HEK293 (cell line): Measurements from ENCODE around the gene ODAD3.

Experiments used
- CTCF ChIA-PET: fragments of 350-600 bp; formaldehyde crosslinking; extraction: SDS; loops from one replicate; lab custom pipeline; 2021; ENCODE audit warnings: antibody characterized with exemption; lab: Yijun Ruan, JAX
- POLR2A ChIA-PET: fragments of 300-600 bp; formaldehyde crosslinking; extraction: SDS; loops from one replicate; lab custom pipeline; 2020; ENCODE audit warnings: antibody characterized with exemption, inconsistent platforms; lab: Yijun Ruan, JAX
- H3K27ac ChIP-seq: fragments of 200-500 bp; sonication (Bioruptor generic); 2 replicates; pipeline ENCODE4 v1.5.1; 2014; ENCODE audit warnings: low read depth, low read length, control low read depth, inconsistent platforms; ENCODE audit errors: extremely low read depth
- H3K36me3 ChIP-seq, 2 experiments: fragments of 200-500 bp in 1 of 2; sonication (Bioruptor generic) in 1 of 2; 1 replicate in 1 of 2; 2 replicates in 1 of 2; pipeline ENCODE4 v1.5.1; 2014 to 2017; ENCODE audit warnings: inconsistent platforms in 2 of 2, low read length in 2 of 2; ENCODE audit not compliant: control insufficient read depth in 2 of 2, insufficient read depth in 1 of 2
- H3K4me1 ChIP-seq: fragments of 200-500 bp; sonication (Bioruptor generic); 2 replicates; pipeline ENCODE4 v1.5.1; 2014; ENCODE audit warnings: mild to moderate bottlenecking, low read length, inconsistent platforms; ENCODE audit not compliant: control insufficient read depth, insufficient read depth
- H3K4me3 ChIP-seq: 2 replicates; pipeline ENCODE4 v1.5.1; 2011; ENCODE audit warnings: low read depth, mild to moderate bottlenecking, control low read depth, low read length, moderate library complexity
- H3K9me3 ChIP-seq: fragments of 200-500 bp; sonication (Bioruptor generic); 2 replicates; pipeline ENCODE4 v1.5.1; 2014; ENCODE audit warnings: low read depth, low read length, inconsistent platforms; ENCODE audit not compliant: control insufficient read depth, insufficient read depth
- EGR2 ChIP-seq: fragments of 450-650 bp; formaldehyde crosslinking; IDR thresholded peaks from 2 replicates; pipeline ENCODE4 v1.5.1; 2016; ENCODE audit warnings: low read depth, missing biosample characterization, missing genetic modification characterization
- GLI2 ChIP-seq: fragments of 450-650 bp; formaldehyde crosslinking; IDR thresholded peaks from 2 replicates; pipeline ENCODE4; 2017; ENCODE audit warnings: missing biosample characterization, missing genetic modification characterization, low read depth, borderline replicate concordance
- GLI4 ChIP-seq: fragments of 450-650 bp; formaldehyde crosslinking; IDR thresholded peaks from 2 replicates; pipeline ENCODE4 v1.5.1; 2016; ENCODE audit warnings: missing biosample characterization, missing genetic modification characterization
- GLIS2 ChIP-seq: fragments of 450-650 bp; formaldehyde crosslinking; IDR thresholded peaks from 2 replicates; pipeline ENCODE4 v1.5.1; 2016; ENCODE audit warnings: missing biosample characterization, missing genetic modification characterization
- HOXD13 ChIP-seq: sonication (generic); formaldehyde crosslinking; IDR thresholded peaks from 2 replicates; pipeline ENCODE4 v1.8.0; 2022; ENCODE audit warnings: missing genetic modification reagents, borderline replicate concordance
- KLF1 ChIP-seq: fragments of 450-650 bp; formaldehyde crosslinking; IDR thresholded peaks from 2 replicates; pipeline ENCODE4 v1.5.1; 2016; ENCODE audit warnings: missing biosample characterization, missing genetic modification characterization
- SALL2 ChIP-seq: fragments of 450-650 bp; formaldehyde crosslinking; IDR thresholded peaks from 2 replicates; pipeline ENCODE4 v1.5.0; 2017; ENCODE audit warnings: missing biosample characterization, mild to moderate bottlenecking, missing genetic modification characterization, borderline replicate concordance
- ZBTB7A ChIP-seq: fragments of 450-650 bp; formaldehyde crosslinking; IDR thresholded peaks from 2 replicates; pipeline ENCODE4 v1.5.1; 2016; ENCODE audit warnings: low read depth, missing biosample characterization, missing genetic modification characterization
- ZFP41 ChIP-seq: fragments of 450-650 bp; formaldehyde crosslinking; IDR thresholded peaks from 2 replicates; pipeline ENCODE4 v1.5.1; 2016; ENCODE audit warnings: missing biosample characterization, missing genetic modification characterization, borderline replicate concordance
- ZNF114 ChIP-seq: fragments of 450-650 bp; formaldehyde crosslinking; IDR thresholded peaks from 2 replicates; pipeline ENCODE4 v1.5.0; 2017; ENCODE audit warnings: missing biosample characterization, missing genetic modification characterization
- ZNF138 ChIP-seq: fragments of 450-650 bp; formaldehyde crosslinking; IDR thresholded peaks from 2 replicates; pipeline ENCODE4 v1.5.1; 2016; ENCODE audit warnings: missing biosample characterization, missing genetic modification characterization, borderline replicate concordance
- ZNF184 ChIP-seq: fragments of 450-650 bp; IDR thresholded peaks from 2 replicates; pipeline ENCODE4 v1.5.1; 2018; ENCODE audit warnings: missing biosample characterization, mild to moderate bottlenecking, missing genetic modification characterization
- ZNF19 ChIP-seq: fragments of 450-650 bp; formaldehyde crosslinking; IDR thresholded peaks from 2 replicates; pipeline ENCODE4; 2016; ENCODE audit warnings: missing biosample characterization, missing genetic modification characterization, low read depth
- ZNF221 ChIP-seq: fragments of 450-650 bp; formaldehyde crosslinking; IDR thresholded peaks from 2 replicates; pipeline ENCODE4 v1.5.1; 2017; ENCODE audit warnings: missing biosample characterization, missing genetic modification characterization, borderline replicate concordance
- ZNF266 ChIP-seq: fragments of 450-650 bp; formaldehyde crosslinking; IDR thresholded peaks from 2 replicates; pipeline ENCODE4 v1.5.1; 2016; ENCODE audit warnings: missing biosample characterization, missing genetic modification characterization, low read depth
- ZNF530 ChIP-seq: fragments of 450-650 bp; formaldehyde crosslinking; IDR thresholded peaks from 2 replicates; pipeline ENCODE4 v1.5.1; 2016; ENCODE audit warnings: low read depth, missing biosample characterization, missing genetic modification characterization
- ZNF654 ChIP-seq: fragments of 450-650 bp; formaldehyde crosslinking; IDR thresholded peaks from 2 replicates; pipeline ENCODE4 v1.5.1; 2016; ENCODE audit warnings: low read depth, missing biosample characterization, missing genetic modification characterization
- TF ChIP-seq, protein P1 (sequence below): fragments of 450-650 bp; formaldehyde crosslinking; IDR thresholded peaks from 2 replicates; pipeline ENCODE4 v1.5.1; 2017; ENCODE audit warnings: missing biosample characterization, missing genetic modification characterization
- TF ChIP-seq, protein P2 (sequence below): fragments of 450-650 bp; formaldehyde crosslinking; IDR thresholded peaks from 2 replicates; pipeline ENCODE4 v1.5.1; 2016; ENCODE audit warnings: missing biosample characterization, missing genetic modification characterization
- TF ChIP-seq, protein P3 (sequence below): fragments of 450-650 bp; formaldehyde crosslinking; IDR thresholded peaks from 2 replicates; pipeline ENCODE4 v1.5.0; 2017; ENCODE audit warnings: missing biosample characterization, missing genetic modification characterization, borderline replicate concordance
- TF ChIP-seq, protein P4 (sequence below): fragments of 450-650 bp; IDR thresholded peaks from 2 replicates; pipeline ENCODE4 v1.5.1; 2018; ENCODE audit warnings: missing biosample characterization, mild to moderate bottlenecking, missing genetic modification characterization

The ODAD3 gene

DNA sequence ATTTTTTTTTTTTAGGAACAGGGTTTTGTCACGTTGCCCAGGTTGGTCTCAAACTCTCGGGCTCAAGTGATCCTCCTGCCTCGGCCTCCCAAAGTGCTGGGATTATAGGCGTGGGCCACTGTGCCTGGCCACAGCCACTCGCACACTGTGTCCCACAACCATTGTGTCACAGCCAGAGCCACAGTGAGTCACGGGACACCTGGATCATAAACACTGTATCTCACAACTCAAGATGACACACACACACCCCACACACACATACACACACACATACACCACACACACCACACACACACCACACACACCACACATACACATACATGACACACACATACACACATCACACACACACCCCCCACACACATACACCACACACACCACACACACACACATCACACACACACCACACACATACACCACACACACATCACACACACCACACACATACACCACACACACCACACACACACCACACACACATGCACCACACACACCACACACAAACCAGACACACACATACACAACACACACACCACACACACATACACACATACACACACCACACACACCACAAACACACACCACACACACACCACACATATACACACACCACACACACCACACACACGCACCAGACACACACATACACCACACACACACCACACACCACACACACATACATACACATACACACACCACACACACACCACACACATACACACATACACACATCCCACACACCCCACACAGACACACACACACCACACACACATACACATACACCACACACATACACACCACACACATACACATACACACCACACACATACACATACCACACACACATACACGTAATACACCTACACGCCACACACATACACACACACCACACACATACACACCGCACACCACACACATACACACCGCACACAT, 29.7 kb upstream of the ODAD3 start (continued):
- TF ChIP-seq, protein P1, sequence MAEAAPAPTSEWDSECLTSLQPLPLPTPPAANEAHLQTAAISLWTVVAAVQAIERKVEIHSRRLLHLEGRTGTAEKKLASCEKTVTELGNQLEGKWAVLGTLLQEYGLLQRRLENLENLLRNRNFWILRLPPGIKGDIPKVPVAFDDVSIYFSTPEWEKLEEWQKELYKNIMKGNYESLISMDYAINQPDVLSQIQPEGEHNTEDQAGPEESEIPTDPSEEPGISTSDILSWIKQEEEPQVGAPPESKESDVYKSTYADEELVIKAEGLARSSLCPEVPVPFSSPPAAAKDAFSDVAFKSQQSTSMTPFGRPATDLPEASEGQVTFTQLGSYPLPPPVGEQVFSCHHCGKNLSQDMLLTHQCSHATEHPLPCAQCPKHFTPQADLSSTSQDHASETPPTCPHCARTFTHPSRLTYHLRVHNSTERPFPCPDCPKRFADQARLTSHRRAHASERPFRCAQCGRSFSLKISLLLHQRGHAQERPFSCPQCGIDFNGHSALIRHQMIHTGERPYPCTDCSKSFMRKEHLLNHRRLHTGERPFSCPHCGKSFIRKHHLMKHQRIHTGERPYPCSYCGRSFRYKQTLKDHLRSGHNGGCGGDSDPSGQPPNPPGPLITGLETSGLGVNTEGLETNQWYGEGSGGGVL (tag by site-specific recombination), result peak; percentile 28; the same call in 1 of the 2 replicates
- TF ChIP-seq, protein P2, sequence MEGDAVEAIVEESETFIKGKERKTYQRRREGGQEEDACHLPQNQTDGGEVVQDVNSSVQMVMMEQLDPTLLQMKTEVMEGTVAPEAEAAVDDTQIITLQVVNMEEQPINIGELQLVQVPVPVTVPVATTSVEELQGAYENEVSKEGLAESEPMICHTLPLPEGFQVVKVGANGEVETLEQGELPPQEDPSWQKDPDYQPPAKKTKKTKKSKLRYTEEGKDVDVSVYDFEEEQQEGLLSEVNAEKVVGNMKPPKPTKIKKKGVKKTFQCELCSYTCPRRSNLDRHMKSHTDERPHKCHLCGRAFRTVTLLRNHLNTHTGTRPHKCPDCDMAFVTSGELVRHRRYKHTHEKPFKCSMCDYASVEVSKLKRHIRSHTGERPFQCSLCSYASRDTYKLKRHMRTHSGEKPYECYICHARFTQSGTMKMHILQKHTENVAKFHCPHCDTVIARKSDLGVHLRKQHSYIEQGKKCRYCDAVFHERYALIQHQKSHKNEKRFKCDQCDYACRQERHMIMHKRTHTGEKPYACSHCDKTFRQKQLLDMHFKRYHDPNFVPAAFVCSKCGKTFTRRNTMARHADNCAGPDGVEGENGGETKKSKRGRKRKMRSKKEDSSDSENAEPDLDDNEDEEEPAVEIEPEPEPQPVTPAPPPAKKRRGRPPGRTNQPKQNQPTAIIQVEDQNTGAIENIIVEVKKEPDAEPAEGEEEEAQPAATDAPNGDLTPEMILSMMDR (tag by site-specific recombination), result no peak
- TF ChIP-seq ZNF266 (tag by site-specific recombination), result peak; percentile 38; the same call in 1 of the 2 replicates
- TF ChIP-seq SALL2 (tag by site-specific recombination), result 0 out of 2 replicates have a peak, but pooled peaks have one; percentile 47
- TF ChIP-seq, protein P3, sequence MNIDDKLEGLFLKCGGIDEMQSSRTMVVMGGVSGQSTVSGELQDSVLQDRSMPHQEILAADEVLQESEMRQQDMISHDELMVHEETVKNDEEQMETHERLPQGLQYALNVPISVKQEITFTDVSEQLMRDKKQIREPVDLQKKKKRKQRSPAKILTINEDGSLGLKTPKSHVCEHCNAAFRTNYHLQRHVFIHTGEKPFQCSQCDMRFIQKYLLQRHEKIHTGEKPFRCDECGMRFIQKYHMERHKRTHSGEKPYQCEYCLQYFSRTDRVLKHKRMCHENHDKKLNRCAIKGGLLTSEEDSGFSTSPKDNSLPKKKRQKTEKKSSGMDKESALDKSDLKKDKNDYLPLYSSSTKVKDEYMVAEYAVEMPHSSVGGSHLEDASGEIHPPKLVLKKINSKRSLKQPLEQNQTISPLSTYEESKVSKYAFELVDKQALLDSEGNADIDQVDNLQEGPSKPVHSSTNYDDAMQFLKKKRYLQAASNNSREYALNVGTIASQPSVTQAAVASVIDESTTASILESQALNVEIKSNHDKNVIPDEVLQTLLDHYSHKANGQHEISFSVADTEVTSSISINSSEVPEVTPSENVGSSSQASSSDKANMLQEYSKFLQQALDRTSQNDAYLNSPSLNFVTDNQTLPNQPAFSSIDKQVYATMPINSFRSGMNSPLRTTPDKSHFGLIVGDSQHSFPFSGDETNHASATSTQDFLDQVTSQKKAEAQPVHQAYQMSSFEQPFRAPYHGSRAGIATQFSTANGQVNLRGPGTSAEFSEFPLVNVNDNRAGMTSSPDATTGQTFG (tag by site-specific recombination), result peak; percentile 80; the same call in 1 of the 2 replicates
- TF ChIP-seq ZNF184 (tag by site-specific recombination), result no peak
- TF ChIP-seq, all 188 proteins: peak for 24

DNA sequence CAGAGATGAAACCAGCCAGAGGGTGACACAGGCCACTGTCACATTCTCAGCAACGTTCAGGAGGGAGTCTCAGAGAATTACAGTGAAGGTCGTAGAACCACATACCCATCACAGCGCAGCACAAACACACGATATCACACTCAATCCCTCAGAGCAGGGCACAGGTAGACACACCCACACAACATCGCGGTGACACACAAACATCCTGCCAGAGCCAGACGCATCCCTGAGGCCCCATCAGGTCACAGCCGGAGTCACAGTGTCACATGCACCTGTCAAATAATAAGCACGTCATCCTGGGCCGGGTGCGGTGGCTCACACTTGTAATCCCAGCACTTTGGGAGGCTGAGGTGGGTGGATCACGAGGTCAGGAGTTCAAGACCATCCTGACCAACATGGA, 28.5 kb upstream of the ODAD3 start:
- TF ChIP-seq GLIS2 (tag by site-specific recombination), result no peak
- TF ChIP-seq EGR2 (tag by site-specific recombination), result no peak
- no peak for TF ChIP-seq ZFP41
- TF ChIP-seq, protein P2 (tag by site-specific recombination), result no peak
- no peak for TF ChIP-seq ZNF19 (tag by site-specific recombination)
- TF ChIP-seq ZNF114 (tag by site-specific recombination), result no peak
- TF ChIP-seq GLI2 (tag by site-specific recombination), result no peak
- no peak for TF ChIP-seq ZBTB7A (tag by site-specific recombination)
- TF ChIP-seq ZNF530 (tag by site-specific recombination), result no peak
- no peak for TF ChIP-seq ZNF138
- TF ChIP-seq, protein P4, sequence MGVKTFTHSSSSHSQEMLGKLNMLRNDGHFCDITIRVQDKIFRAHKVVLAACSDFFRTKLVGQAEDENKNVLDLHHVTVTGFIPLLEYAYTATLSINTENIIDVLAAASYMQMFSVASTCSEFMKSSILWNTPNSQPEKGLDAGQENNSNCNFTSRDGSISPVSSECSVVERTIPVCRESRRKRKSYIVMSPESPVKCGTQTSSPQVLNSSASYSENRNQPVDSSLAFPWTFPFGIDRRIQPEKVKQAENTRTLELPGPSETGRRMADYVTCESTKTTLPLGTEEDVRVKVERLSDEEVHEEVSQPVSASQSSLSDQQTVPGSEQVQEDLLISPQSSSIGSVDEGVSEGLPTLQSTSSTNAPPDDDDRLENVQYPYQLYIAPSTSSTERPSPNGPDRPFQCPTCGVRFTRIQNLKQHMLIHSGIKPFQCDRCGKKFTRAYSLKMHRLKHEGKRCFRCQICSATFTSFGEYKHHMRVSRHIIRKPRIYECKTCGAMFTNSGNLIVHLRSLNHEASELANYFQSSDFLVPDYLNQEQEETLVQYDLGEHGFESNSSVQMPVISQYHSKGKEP (tag by site-specific recombination), result no peak
- no peak for TF ChIP-seq ZNF221 (tag by site-specific recombination)
- no peak for TF ChIP-seq ZNF654 (tag by site-specific recombination)
- TF ChIP-seq GLI4 (tag by site-specific recombination), result no peak
- TF ChIP-seq KLF1 (tag by site-specific recombination), result no peak
- no peak for TF ChIP-seq HOXD13 (CRISPR knock-in tag)
- no peak overlapping the region for H3K27ac ChIP-seq
- CTCF ChIA-PET, result no interaction called here
- POLR2A ChIA-PET, result no interaction called here
- no peak overlapping the region for H3K4me3 ChIP-seq
- no peaks in the 10 kb centered on the region for H3K9me3 ChIP-seq
- H3K36me3 ChIP-seq, result no peaks in the 10 kb centered on the region
- no peaks in the 10 kb centered on the region for H3K4me1 ChIP-seq
